ENCODE data around the gene ADCY3.

- TF ChIP-seq CTCF (IDR thresholded peaks at IDR 0.05; ENCODE audit: borderline replicate concordance, extremely low read depth, low read length, poor library complexity, severe bottlenecking) (no peak), EZH2 (IDR thresholded peaks at IDR 0.05; ENCODE audit: borderline replicate concordance, low read depth, low read length, severe bottlenecking) (no peak)
Measured at GRCh38 chr2:24852431-24853020, 67.5 kb downstream of the ADCY3 start.

Measured in DND-41 (cell line).